ENCODE results near the gene MR1. TPM values are rescaled to one million over a fixed set of nuclear protein-coding genes. Genes with fewer than 3 reads are reported as not detected.
A peak's percentile ranks its signal among the peaks of the same experiment; 100 is the strongest.

Gene MR1
- total RNA-seq, 1 donor from 2014 or later: 4.8 TPM

DNA sequence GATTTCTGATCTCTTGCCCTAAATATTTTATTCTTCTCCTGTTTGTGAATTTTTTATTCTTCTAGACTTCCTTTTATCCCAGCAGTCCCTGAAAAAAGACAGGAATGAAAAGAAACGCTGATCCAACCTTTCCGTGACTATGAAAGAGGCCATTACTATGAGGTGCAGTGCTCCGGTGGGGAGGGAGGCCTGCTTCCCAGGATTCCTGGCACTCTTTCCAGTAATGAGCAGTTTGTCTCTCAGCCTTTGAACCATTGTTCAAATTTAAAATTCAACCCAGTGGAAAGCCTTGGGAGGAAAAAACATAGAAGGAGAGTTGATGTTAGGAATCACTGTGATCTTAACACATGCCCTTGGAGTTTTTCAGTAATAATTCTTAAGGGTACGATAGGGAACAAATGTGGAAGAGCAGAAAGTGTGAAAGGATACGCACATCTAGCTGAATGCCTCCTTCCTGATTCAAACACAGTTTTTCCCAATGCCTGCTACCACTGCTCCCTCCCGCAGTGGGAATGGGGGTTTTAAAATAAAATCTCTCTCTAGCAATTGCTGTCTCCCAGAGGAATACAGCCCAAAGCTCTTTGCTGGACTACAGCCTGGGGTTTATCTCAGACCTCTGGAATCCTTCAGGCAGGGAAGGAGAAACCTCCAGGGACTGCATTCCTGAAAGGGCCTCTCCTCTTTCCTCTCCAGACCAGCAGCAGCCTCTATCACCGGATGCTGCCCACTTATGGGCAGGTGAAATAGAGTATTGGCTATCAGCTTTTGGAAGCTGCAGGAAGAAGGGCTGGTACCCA is 60.8 kb downstream of the MR1 start:
- TF ChIP-seq CTCF (IDR thresholded peaks at IDR 0.05; ENCODE audit: borderline replicate concordance): no peak
- peaks cover 91% of the 10 kb centered on the region for H3K4me1 ChIP-seq
- intact Hi-C loops (cut with micrococcal nuclease): no loop called here
- peaks cover 7% of the 10 kb centered on the region for H3K36me3 ChIP-seq
- H3K9me3 ChIP-seq (replicated peaks): no peaks in the 10 kb centered on the region
- H3K27ac ChIP-seq (replicated peaks): peak overlapping the region; percentile 78
- peak overlapping the region; percentile 31 for H3K4me3 ChIP-seq
- no peaks in the 10 kb centered on the region for H3K27me3 ChIP-seq (ENCODE audit: low read depth)
- DNase-seq: no peak

GRCh38 chr1:181095260-181095659 is 61.5 kb downstream of the MR1 start:
- intact Hi-C loops (cut with micrococcal nuclease): no loop called here
- TF ChIP-seq CTCF (IDR thresholded peaks at IDR 0.05; ENCODE audit: borderline replicate concordance): no peak
- H3K4me3 ChIP-seq: peak overlapping the region; percentile 13
- H3K4me1 ChIP-seq: peaks cover 91% of the 10 kb centered on the region
- H3K36me3 ChIP-seq: peaks cover 7% of the 10 kb centered on the region
- no peaks in the 10 kb centered on the region for H3K9me3 ChIP-seq (replicated peaks)
- DNase-seq: no peak
- no peaks in the 10 kb centered on the region for H3K27me3 ChIP-seq (ENCODE audit: low read depth)
- peak overlapping the region; percentile 78 for H3K27ac ChIP-seq (replicated peaks)

DNA sequence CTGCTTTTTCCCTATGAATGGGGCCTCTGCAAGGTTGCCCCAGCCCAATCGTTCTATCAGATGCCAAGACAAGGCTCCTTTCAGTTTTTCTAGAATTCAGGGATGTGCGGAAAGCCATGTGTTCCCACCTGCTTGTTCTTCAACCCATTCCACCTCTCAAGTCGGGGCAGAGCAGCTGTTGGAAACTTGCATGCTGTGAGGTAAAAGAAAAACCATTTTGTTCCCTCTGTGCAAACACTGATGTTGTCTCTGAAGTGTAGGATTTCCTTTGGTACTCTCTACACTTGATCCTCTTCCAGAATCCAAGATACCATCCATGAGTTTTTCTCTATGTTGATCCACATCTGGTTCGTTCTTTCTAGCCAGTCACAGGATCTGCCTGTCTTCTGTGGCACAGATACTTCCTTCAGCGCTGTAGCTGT is 62.0 kb downstream of the MR1 start:
- intact Hi-C loops (cut with micrococcal nuclease): no loop called here
- peaks cover 7% of the 10 kb centered on the region for H3K36me3 ChIP-seq
- H3K27ac ChIP-seq (replicated peaks): peak overlapping the region; percentile 78
- H3K9me3 ChIP-seq (replicated peaks): no peaks in the 10 kb centered on the region
- no peak for DNase-seq
- peaks cover 88% of the 10 kb centered on the region for H3K4me1 ChIP-seq
- TF ChIP-seq CTCF (IDR thresholded peaks at IDR 0.05; ENCODE audit: borderline replicate concordance): no peak
- no peaks in the 10 kb centered on the region for H3K27me3 ChIP-seq (ENCODE audit: low read depth)
- peak overlapping the region; percentile 13 for H3K4me3 ChIP-seq

- intact Hi-C loops (cut with micrococcal nuclease): no loop called here
- no peaks in the 10 kb centered on the region for H3K9me3 ChIP-seq (replicated peaks)
- peaks cover 88% of the 10 kb centered on the region for H3K4me1 ChIP-seq
- no peak for TF ChIP-seq CTCF (IDR thresholded peaks at IDR 0.05; ENCODE audit: borderline replicate concordance)
- H3K36me3 ChIP-seq: peaks cover 6% of the 10 kb centered on the region
- no peak overlapping the region for H3K4me3 ChIP-seq
- no peak for DNase-seq
- H3K27me3 ChIP-seq (ENCODE audit: low read depth): no peaks in the 10 kb centered on the region
- H3K27ac ChIP-seq (replicated peaks): peak overlapping the region; percentile 78
These were observed 63.5 kb downstream of the MR1 start for GRCh38 chr1:181097242-181097641.

- intact Hi-C loops (cut with micrococcal nuclease): no loop called here
- H3K9me3 ChIP-seq (replicated peaks): no peaks in the 10 kb centered on the region
- H3K4me3 ChIP-seq: no peak overlapping the region
- H3K36me3 ChIP-seq: no peaks in the 10 kb centered on the region
- H3K4me1 ChIP-seq: peaks cover 88% of the 10 kb centered on the region
- H3K27me3 ChIP-seq (ENCODE audit: low read depth): no peaks in the 10 kb centered on the region
- TF ChIP-seq CTCF (IDR thresholded peaks at IDR 0.05; ENCODE audit: borderline replicate concordance): no peak
- peak overlapping the region; percentile 41 for H3K27ac ChIP-seq (replicated peaks)
- DNase-seq: no peak
These were observed 65.6 kb downstream of the MR1 start for GRCh38 chr1:181099152-181100014.

Measured in left ventricle myocardium inferior (tissue), 1 donor.